GM12875 (cell line): ENCODE results near the gene RARRES2.

Source experiments
- H3K4me3 ChIP-seq: one replicate; pipeline ENCODE4 v1.5.1; 2011; ENCODE audit warnings: low read depth, low read length, control low read depth
- CTCF ChIP-seq: IDR thresholded peaks from 2 replicates; pipeline ENCODE4 v1.5.1; 2011; ENCODE audit warnings: low read depth, mild to moderate bottlenecking, control low read depth, inconsistent platforms, low read length, moderate library complexity, borderline replicate concordance; ENCODE audit not compliant: insufficient read depth

Gene RARRES2

GRCh38 chr7:150384406-150385301, 43.2 kb upstream of the RARRES2 start:
- no peak overlapping the region for H3K4me3 ChIP-seq
- TF ChIP-seq CTCF, result no peak

DNA sequence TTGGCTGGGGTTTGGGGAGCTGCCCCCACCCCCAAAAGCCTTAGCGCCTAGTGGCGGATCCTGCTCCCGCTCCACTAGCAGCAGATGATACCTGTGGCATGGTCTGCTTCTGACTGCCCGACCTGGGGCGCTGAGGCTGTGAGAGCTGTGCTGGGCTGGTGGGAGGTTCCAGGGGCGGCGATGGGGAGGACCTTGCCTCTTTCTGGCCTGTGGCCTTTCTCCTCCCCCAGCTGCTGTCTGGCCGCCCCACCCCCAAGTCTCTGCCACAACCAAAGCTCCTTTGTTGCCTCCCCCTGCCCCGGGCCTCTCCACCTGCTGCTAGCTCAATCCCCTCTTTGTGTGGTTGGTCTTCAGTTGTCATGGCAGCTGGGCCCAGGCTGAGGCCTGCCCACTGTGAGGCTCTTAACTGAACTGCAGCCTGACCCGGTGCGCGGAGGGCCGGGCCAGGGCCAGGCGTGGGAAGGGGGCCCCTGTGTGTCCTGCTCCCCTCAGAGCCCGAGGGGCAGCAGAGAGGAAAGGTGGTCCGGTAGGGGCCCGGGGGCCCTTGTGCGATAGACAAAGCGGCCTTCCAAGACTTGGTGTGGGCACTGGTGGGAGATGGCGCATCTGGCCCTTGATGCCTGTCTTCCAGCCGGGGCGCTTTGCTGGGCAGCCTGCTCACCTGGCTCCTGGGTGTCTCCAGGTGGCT, 42.4 kb upstream of the RARRES2 start:
- H3K4me3 ChIP-seq, result no peak overlapping the region
- TF ChIP-seq CTCF, result no peak

DNA sequence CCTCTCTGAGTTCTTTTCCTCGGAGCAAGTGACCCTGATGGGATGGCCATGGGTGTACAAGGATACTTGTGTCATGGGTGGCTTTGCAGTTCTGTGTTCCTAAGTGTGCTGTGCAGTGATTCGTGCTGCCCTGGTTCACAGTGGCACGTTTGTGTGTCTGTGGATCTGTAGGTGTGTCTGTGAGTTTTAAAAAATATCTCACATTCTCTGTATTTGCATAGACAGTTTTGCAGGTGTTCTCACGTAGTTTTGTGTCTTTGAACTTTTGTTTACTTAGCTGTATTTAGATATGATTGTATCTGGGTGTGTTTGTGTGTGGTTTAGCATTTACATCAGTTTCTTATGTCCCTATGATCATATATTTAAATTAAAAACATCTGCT, 41.4 kb upstream of the RARRES2 start:
- H3K4me3 ChIP-seq, result peak overlapping the region; percentile 32
- no peak for TF ChIP-seq CTCF

GRCh38 chr7:150382123-150382843, 40.9 kb upstream of the RARRES2 start:
- H3K4me3 ChIP-seq, result peak overlapping the region; percentile 32
- TF ChIP-seq CTCF, result no peak

DNA sequence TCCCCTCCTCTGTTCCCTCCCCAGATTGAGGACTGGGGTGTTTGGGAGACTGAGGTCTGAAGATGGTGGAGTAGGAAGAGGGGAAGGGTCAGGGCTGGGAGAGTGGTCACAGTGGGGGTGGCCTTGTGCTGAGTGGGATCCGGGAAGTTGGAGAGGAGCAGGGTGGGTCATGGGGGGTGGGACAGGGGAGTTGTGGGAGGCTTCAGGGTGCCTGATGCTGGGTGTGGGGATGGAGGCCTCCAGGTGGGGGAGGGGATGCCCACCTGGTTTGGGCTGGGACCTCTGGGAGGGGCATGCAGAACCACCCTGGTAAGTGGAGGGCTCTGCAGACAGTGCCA, 40.3 kb upstream of the RARRES2 start:
- TF ChIP-seq CTCF, result no peak
- no peak overlapping the region for H3K4me3 ChIP-seq

DNA sequence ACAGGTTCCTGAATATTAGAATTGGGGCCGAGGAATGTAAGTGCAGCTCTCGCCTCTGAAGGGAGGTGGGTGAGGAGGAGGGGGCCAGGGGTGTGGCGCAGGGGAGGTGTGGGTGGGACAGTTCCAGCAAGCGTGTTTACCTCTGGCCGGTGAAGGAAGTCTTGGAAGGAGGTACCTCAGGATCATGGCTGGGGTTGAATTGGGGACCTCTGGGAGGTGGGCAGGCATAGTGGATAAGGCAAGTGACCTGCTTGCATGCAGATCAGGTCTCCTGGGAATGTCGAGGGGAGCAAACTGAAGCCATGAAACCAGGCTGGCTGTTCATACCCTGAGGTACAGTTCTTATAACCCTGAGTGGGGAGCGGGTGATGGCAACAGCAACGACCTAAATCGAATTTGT, 39.7 kb upstream of the RARRES2 start:
- H3K4me3 ChIP-seq, result no peak overlapping the region
- no peak for TF ChIP-seq CTCF
